HG02759 (cell line): ENCODE measurements around the gene CDKN3.
"Not testable (repeated sequence)": the region's sequence is repeated elsewhere in the genome, so short reads cannot be mapped to it uniquely, and the experiment has no call there.

Experiments
- ATAC-seq: cut with Tn5 transposase; IDR thresholded peaks from one replicate; pipeline ENCODE4 v1.9.1; 2021; ENCODE audit warnings: mild to moderate bottlenecking, moderate library complexity; ENCODE audit not compliant: unreplicated experiment

Gene CDKN3

GRCh38 chr14:54369343-54369742 is 27.5 kb upstream of the CDKN3 start:
- no peak for ATAC-seq

- ATAC-seq = no peak
These were observed 26.2 kb upstream of the CDKN3 start for GRCh38 chr14:54370323-54371198.

- no peak for ATAC-seq
These were observed 22.5 kb upstream of the CDKN3 start for GRCh38 chr14:54374117-54374884.

- ATAC-seq = no peak
These were observed 19.3 kb upstream of the CDKN3 start for GRCh38 chr14:54377501-54377900.

- ATAC-seq = not testable (repeated sequence)
These were observed 17.9 kb upstream of the CDKN3 start for GRCh38 chr14:54378893-54379292.

- not testable (repeated sequence) for ATAC-seq
These were observed 16.2 kb upstream of the CDKN3 start for GRCh38 chr14:54380558-54380957.

GRCh38 chr14:54381821-54382220 is 15.0 kb upstream of the CDKN3 start:
- ATAC-seq = no peak

- no peak for ATAC-seq
These were observed 13.0 kb upstream of the CDKN3 start for GRCh38 chr14:54383835-54384234.

GRCh38 chr14:54385556-54385955 is 11.3 kb upstream of the CDKN3 start:
- ATAC-seq = no peak

- ATAC-seq = no peak
These were observed 9.5 kb upstream of the CDKN3 start for GRCh38 chr14:54387328-54387727.

- no peak for ATAC-seq
These were observed 4.5 kb upstream of the CDKN3 start for GRCh38 chr14:54392131-54392859.

- ATAC-seq = not testable (repeated sequence)
These were observed 3.6 kb upstream of the CDKN3 start for GRCh38 chr14:54392986-54393884.

GRCh38 chr14:54394596-54394995 is 2.2 kb upstream of the CDKN3 start:
- ATAC-seq = no peak

GRCh38 chr14:54395284-54395683 is 1.5 kb upstream of the CDKN3 start:
- ATAC-seq = no peak

- ATAC-seq = no peak
These were observed 1.1 kb upstream of the CDKN3 start for GRCh38 chr14:54395716-54396115.

- no peak for ATAC-seq
These were observed 669 bp upstream of the CDKN3 start for GRCh38 chr14:54396183-54396492.

GRCh38 chr14:54399560-54399959 is 2.8 kb downstream of the CDKN3 start:
- no peak for ATAC-seq

GRCh38 chr14:54403401-54404005 is 6.7 kb downstream of the CDKN3 start:
- not testable (repeated sequence) for ATAC-seq

GRCh38 chr14:54410215-54410614 is 13.4 kb downstream of the CDKN3 start:
- no peak for ATAC-seq

GRCh38 chr14:54411371-54411770 is 14.6 kb downstream of the CDKN3 start:
- ATAC-seq = no peak
